ENCODE results near the gene WWC2.
A peak's percentile ranks its signal among the peaks of the same experiment; 100 is the strongest.
"Not testable (repeated sequence)": the region's sequence is repeated elsewhere in the genome, so short reads cannot be mapped to it uniquely, and the experiment has no call there.

Gene WWC2

GRCh38 chr4:183107891-183108459, 8.9 kb downstream of the WWC2 start:
- TF ChIP-seq POLR2AphosphoS5 (IDR thresholded peaks at IDR 0.05; ENCODE audit: borderline replicate concordance, low read depth, low read length), result no peak
- no peak for TF ChIP-seq FOXP2 (optimal IDR thresholded peaks at IDR 0.05; ENCODE audit: control extremely low read depth, extremely low read length, insufficient read depth)
- no peak for TF ChIP-seq EZH2 (IDR thresholded peaks at IDR 0.05)
- Histone ChIP-seq H3K9me3 (ENCODE audit: low read depth, low read length) (no peaks in the 10 kb centered on the region), H3K27ac (no peak overlapping the region), H3K36me3 (ENCODE audit: insufficient read depth, low read length) (no peaks in the 10 kb centered on the region), H3K9ac (ENCODE audit: insufficient read length) (no peak overlapping the region), H3K4me3 (no peak overlapping the region)
- DNase-seq (ENCODE audit: low read depth, low spot score), result no peak

GRCh38 chr4:183110244-183110643, 11.2 kb downstream of the WWC2 start:
- DNase-seq (ENCODE audit: low read depth, low spot score), result no peak
- no peak overlapping the region for H3K4me3 ChIP-seq
- H3K27ac ChIP-seq, result no peak overlapping the region
- TF ChIP-seq FOXP2 (optimal IDR thresholded peaks at IDR 0.05; ENCODE audit: control extremely low read depth, extremely low read length, insufficient read depth), result no peak
- TF ChIP-seq EZH2 (IDR thresholded peaks at IDR 0.05), result no peak
- TF ChIP-seq POLR2AphosphoS5 (IDR thresholded peaks at IDR 0.05; ENCODE audit: borderline replicate concordance, low read depth, low read length), result no peak
- no peaks in the 10 kb centered on the region for H3K36me3 ChIP-seq (ENCODE audit: insufficient read depth, low read length)
- H3K9ac ChIP-seq (ENCODE audit: insufficient read length), result no peak overlapping the region
- no peaks in the 10 kb centered on the region for H3K9me3 ChIP-seq (ENCODE audit: low read depth, low read length)

GRCh38 chr4:183111452-183111885, 12.4 kb downstream of the WWC2 start:
- H3K4me3 ChIP-seq, result no peak overlapping the region
- H3K36me3 ChIP-seq (ENCODE audit: insufficient read depth, low read length), result no peaks in the 10 kb centered on the region
- no peak for DNase-seq (ENCODE audit: low read depth, low spot score)
- no peaks in the 10 kb centered on the region for H3K9me3 ChIP-seq (ENCODE audit: low read depth, low read length)
- no peak overlapping the region for H3K9ac ChIP-seq (ENCODE audit: insufficient read length)
- no peak overlapping the region for H3K27ac ChIP-seq
- TF ChIP-seq EZH2 (IDR thresholded peaks at IDR 0.05), result no peak
- TF ChIP-seq POLR2AphosphoS5 (IDR thresholded peaks at IDR 0.05; ENCODE audit: borderline replicate concordance, low read depth, low read length), result no peak
- TF ChIP-seq FOXP2 (optimal IDR thresholded peaks at IDR 0.05; ENCODE audit: control extremely low read depth, extremely low read length, insufficient read depth), result no peak

GRCh38 chr4:183118141-183118540, 19.1 kb downstream of the WWC2 start:
- TF ChIP-seq POLR2AphosphoS5 (IDR thresholded peaks at IDR 0.05; ENCODE audit: borderline replicate concordance, low read depth, low read length) (no peak), FOXP2 (optimal IDR thresholded peaks at IDR 0.05; ENCODE audit: control extremely low read depth, extremely low read length, insufficient read depth) (no peak), EZH2 (IDR thresholded peaks at IDR 0.05) (no peak)
- Histone ChIP-seq H3K9me3 (ENCODE audit: low read depth, low read length) (no peaks in the 10 kb centered on the region), H3K9ac (ENCODE audit: insufficient read length) (no peak overlapping the region), H3K36me3 (ENCODE audit: insufficient read depth, low read length) (no peaks in the 10 kb centered on the region), H3K4me3 (peak overlapping the region; percentile 38), H3K27ac (peak overlapping the region; percentile 51)
- DNase-seq (ENCODE audit: low read depth, low spot score), result no peak

- Histone ChIP-seq H3K27ac (peak overlapping the region; percentile 51), H3K4me3 (peak overlapping the region; percentile 38)
- no peak for DNase-seq (ENCODE audit: low read depth, low spot score)
Measured at GRCh38 chr4:183118585-183118984, 19.5 kb downstream of the WWC2 start.

GRCh38 chr4:183121660-183122059, 22.6 kb downstream of the WWC2 start:
- not testable (repeated sequence) for H3K9ac ChIP-seq (ENCODE audit: insufficient read length); H3K27ac ChIP-seq; H3K36me3 ChIP-seq (ENCODE audit: insufficient read depth, low read length); DNase-seq (ENCODE audit: low read depth, low spot score); H3K9me3 ChIP-seq (ENCODE audit: low read depth, low read length); H3K4me3 ChIP-seq

More at GRCh38 chr4:183118585-183118984, 19.5 kb downstream of the WWC2 start:
- no peak for TF ChIP-seq FOXP2 (optimal IDR thresholded peaks at IDR 0.05; ENCODE audit: control extremely low read depth, extremely low read length, insufficient read depth)
- no peak for TF ChIP-seq POLR2AphosphoS5 (IDR thresholded peaks at IDR 0.05; ENCODE audit: borderline replicate concordance, low read depth, low read length)
- no peak for TF ChIP-seq EZH2 (IDR thresholded peaks at IDR 0.05)
- no peaks in the 10 kb centered on the region for H3K36me3 ChIP-seq (ENCODE audit: insufficient read depth, low read length)
- no peak overlapping the region for H3K9ac ChIP-seq (ENCODE audit: insufficient read length)
- H3K9me3 ChIP-seq (ENCODE audit: low read depth, low read length), result no peaks in the 10 kb centered on the region

- Histone ChIP-seq H3K27ac (no peak overlapping the region), H3K4me3 (no peak overlapping the region), H3K9ac (ENCODE audit: insufficient read length) (no peak overlapping the region), H3K9me3 (ENCODE audit: low read depth, low read length) (no peaks in the 10 kb centered on the region), H3K36me3 (ENCODE audit: insufficient read depth, low read length) (no peaks in the 10 kb centered on the region)
- DNase-seq (ENCODE audit: low read depth, low spot score), result no peak
- no peak for TF ChIP-seq FOXP2 (optimal IDR thresholded peaks at IDR 0.05; ENCODE audit: control extremely low read depth, extremely low read length, insufficient read depth)
- TF ChIP-seq POLR2AphosphoS5 (IDR thresholded peaks at IDR 0.05; ENCODE audit: borderline replicate concordance, low read depth, low read length), result no peak
- TF ChIP-seq EZH2 (IDR thresholded peaks at IDR 0.05), result no peak
Measured at GRCh38 chr4:183124228-183124627, 25.2 kb downstream of the WWC2 start.

- Histone ChIP-seq H3K9ac (ENCODE audit: insufficient read length) (no peak overlapping the region), H3K4me3 (no peak overlapping the region), H3K9me3 (ENCODE audit: low read depth, low read length) (no peaks in the 10 kb centered on the region), H3K27ac (no peak overlapping the region), H3K36me3 (ENCODE audit: insufficient read depth, low read length) (no peaks in the 10 kb centered on the region)
- DNase-seq (ENCODE audit: low read depth, low spot score), result no peak
- TF ChIP-seq EZH2 (IDR thresholded peaks at IDR 0.05), result no peak
- TF ChIP-seq FOXP2 (optimal IDR thresholded peaks at IDR 0.05; ENCODE audit: control extremely low read depth, extremely low read length, insufficient read depth), result no peak
- TF ChIP-seq POLR2AphosphoS5 (IDR thresholded peaks at IDR 0.05; ENCODE audit: borderline replicate concordance, low read depth, low read length), result no peak
Measured at GRCh38 chr4:183124865-183125264, 25.8 kb downstream of the WWC2 start.

- Histone ChIP-seq H3K9me3 (ENCODE audit: low read depth, low read length) (no peaks in the 10 kb centered on the region), H3K27ac (no peak overlapping the region), H3K36me3 (ENCODE audit: insufficient read depth, low read length) (no peaks in the 10 kb centered on the region), H3K4me3 (no peak overlapping the region), H3K9ac (ENCODE audit: insufficient read length) (no peak overlapping the region)
- DNase-seq (ENCODE audit: low read depth, low spot score), result no peak
- TF ChIP-seq EZH2 (IDR thresholded peaks at IDR 0.05) (no peak), FOXP2 (optimal IDR thresholded peaks at IDR 0.05; ENCODE audit: control extremely low read depth, extremely low read length, insufficient read depth) (no peak), POLR2AphosphoS5 (IDR thresholded peaks at IDR 0.05; ENCODE audit: borderline replicate concordance, low read depth, low read length) (no peak)
Measured at GRCh38 chr4:183129125-183129524, 30.1 kb downstream of the WWC2 start.
